Occipital lobe (tissue), 3 donors: ENCODE data around the gene DLG2. TPM values are rescaled to one million over a fixed set of nuclear protein-coding genes. Genes with fewer than 3 reads are reported as not detected.
A peak's percentile ranks its signal among the peaks of the same experiment; 100 is the strongest.
"Not testable (repeated sequence)": the region's sequence is repeated elsewhere in the genome, so short reads cannot be mapped to it uniquely, and the experiment has no call there.

Source experiments
- DNase-seq: peaks from one replicate; lab custom pipeline; 2025; lab: John Stamatoyannopoulos, UW
- small RNA-seq: library from RNA; depleted of rRNA; stranded (forward); fragments of <200 nt; gene quantifications from one replicate; pipeline ENCODE3, GENCODE V24; 2014
- total RNA-seq: library from RNA; depleted of rRNA; stranded (reverse); fragments of >200 nt; gene quantifications from one replicate; pipeline ENCODE4 v1.2.3, GENCODE V29; 2014

Gene DLG2
- total RNA-seq, 1 donor from 2014 or later, result 353 TPM

- no peak for DNase-seq
These were observed 2199.2 kb downstream of the DLG2 start for GRCh38 chr11:83427943-83428342.

DNA sequence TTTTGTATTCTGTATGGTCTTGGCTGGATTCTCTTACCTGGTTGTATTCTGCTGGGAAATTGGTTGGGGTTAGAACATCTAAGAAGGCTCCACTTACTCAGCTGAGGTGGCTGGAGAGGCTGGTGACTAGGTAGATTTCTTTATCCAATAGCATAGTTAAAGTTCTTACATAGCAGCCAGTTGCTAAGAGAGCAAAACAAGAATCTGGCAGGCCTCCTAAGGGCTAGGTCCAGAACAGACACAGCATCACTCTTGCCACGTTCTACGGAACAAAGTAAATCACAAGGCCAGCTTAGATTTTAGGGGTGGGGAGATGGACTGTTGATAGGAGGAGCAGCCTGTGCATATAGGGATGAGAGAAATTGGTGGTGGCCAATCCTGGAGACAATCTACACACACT is 2199.6 kb downstream of the DLG2 start:
- DNase-seq, result no peak

- no peak for DNase-seq
These were observed 2202.0 kb downstream of the DLG2 start for GRCh38 chr11:83425137-83425466.

DNA sequence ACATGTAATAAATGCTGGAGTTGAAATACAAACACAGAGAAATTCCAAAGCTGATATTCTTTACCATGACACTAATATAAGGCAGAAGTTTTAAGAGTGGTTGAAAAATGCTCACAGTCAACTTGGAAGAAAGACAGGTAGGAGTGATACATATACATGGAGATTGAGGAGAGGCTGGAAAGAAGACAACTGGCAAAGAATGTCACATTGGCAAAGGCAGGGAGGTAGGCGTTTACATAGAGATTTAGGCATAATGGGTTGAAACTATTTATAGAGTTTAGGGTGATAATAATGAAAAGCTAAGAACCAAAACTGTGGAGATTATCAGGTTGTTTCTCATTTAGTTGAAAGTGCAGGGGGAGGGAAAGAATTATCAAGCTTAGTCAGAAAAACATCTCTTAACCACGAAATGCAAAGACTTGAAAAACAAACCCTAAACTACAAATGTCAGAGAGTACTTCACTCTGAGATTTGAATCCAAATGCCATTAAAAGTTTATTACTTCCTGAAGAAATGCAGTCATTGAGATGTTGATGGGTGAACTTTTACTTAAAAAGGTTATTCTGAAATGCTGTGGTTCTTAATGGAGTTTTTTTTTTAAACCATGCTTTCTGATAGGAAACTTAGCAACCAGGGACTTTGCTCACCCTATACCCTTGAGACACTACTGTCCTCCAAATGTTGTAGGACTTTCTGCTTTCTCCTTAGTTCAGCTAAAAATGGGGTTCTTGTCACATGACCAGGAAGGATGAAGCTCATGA is 2202.6 kb downstream of the DLG2 start:
- DNase-seq, result no peak

GRCh38 chr11:83422641-83423040 is 2204.5 kb downstream of the DLG2 start:
- not testable (repeated sequence) for DNase-seq

DNA sequence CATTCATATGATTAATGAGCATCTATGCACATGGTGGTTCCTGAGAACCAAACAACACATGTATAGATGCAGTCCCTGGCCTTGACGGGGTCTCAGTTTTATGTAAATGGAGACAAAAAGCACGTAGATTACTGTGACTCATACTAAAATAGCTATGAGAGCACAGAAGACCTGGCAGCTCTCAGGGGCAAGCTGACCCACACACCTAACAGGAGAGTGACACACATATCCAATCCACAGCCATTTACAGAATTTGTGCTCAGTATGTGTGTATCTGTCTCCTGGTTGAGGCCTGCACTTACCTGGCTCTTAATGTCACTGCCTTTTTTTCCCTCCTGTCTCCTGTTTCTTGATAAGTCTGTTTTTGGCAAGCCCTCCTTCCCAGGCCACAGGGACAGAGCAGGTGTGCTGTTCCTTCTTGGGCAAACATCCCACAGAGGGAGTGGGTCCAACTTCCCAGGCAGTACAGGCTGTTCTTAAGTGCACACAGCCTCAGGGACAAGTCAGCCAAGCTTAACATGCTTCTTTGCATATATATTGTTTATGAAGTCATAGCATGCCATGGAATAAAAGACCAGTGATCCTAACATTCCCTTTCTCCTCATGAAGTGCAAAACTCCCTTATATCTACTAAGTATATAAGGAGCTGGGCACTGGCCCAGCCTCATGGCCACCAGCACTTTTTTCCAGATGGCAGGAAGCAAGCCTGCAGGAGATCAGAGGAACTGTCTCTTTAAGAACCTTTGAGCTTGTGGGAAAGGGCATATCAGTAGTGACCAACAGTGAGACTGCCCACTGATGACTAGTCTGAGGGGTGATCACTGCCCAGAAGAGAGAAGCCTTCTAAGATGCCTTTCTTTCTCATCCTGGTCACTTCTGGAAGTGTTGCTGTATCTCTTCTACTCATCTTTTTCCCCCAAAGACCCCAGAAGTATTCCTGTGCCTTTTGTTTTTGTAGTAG is 2216.3 kb downstream of the DLG2 start:
- no peak for DNase-seq

DNA sequence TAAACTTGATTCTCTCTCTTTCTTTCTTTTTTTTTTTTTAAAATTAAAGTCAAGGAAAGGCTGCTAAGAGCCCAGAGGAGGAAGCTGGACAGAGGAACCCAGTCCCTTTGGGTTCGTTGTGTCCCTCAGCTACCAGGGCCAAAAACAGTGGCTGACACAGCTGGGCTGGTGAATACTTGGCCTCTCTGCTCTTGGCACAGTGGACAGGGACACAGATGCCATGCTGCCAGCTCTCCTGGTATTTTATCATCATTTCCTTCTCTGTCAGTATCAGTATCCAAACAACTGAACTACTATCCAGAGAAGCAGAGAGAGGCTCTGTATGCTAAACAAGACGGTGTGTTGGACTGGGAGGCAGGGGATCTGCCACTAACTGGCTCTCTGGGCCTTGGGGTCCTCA is 2217.3 kb downstream of the DLG2 start:
- DNase-seq, result peak; percentile 9

DNA sequence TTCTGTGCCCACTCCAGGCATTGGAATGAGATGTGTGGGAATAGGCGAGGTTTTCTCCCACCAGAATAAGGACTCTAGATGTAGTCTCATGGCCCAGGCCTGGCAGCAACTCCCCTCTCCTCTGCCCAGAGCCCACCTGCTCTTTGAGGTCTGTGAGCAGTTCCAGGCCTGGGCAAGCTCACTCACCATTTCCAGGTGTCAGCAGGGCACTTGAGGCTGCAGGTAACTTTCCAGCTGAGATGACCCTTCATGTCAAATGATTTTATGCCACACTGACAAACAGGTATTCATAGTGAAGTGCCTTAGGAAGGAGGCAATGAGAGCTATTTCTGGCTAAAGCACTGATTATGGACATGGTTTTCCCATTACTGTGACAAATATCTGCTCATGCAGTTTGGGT is 2217.7 kb downstream of the DLG2 start:
- no peak for DNase-seq

GRCh38 chr11:83408946-83409345 is 2218.2 kb downstream of the DLG2 start:
- no peak for DNase-seq

Small RNA genes within 50 kb of the gene (small RNA-seq; reads per million reads assigned to genes)
- gene RF02112 (not detected), gene RF02113 (not detected), gene RNU6-1292P (not detected)

Other genes starting within 250 kb of the DLG2 start
- gene TMEM126B, start 1.2 kb upstream of the DLG2 start, total RNA-seq, result 45.1 TPM
- gene TMEM126A, start 20.6 kb upstream of the DLG2 start, total RNA-seq, result 22.6 TPM
- 117 TPM for gene CREBZF, start 37.8 kb upstream of the DLG2 start, total RNA-seq
- 0.47 TPM for gene CCDC89, start 58.9 kb upstream of the DLG2 start, total RNA-seq
- gene SYTL2, start 183.8 kb upstream of the DLG2 start, total RNA-seq, result 7.0 TPM
- gene CCDC83, start 228.0 kb upstream of the DLG2 start, total RNA-seq, result not detected